ENCODE data around the gene ERN1. TPM values are rescaled to one million over a fixed set of nuclear protein-coding genes. Genes with fewer than 3 reads are reported as not detected.

ERN1 gene
- polyA plus RNA-seq, 1 donor from 2014 or later: 2.3 TPM

DNA sequence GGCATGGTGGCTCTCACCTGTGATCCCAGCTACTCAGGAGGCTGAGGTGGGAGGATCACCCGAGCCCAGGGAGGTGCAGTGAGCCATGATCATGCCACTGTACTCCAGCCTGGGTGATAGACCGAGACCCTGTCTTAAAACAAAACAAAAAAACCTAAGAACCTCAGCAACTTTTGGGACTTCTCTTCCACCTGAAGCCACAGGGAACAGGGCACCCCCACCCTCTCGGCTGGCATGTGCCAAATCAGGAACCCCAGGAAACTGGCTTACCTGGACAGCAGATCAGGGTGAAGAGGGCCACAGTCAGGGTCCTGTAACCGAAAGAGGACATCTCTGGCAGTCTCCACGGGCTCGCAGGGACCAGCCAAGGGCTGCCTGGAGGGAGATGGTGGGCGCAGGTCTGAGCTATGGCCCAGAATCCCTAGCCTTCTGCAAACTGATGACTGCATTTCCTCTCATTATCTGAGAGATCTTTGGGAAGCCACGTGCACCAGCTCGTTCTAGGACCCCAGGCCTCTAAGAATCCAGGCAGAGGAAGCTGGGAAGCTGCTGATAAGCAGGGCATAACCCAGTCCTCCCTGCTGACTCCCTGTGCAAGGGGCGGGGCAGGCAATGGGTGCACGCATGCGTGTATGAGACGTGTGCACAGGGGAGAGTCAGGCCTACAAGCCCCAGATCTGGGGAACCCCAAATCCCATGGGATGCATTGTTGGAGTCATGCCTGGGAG lies 123.4 kb downstream of the ERN1 start:
- TF ChIP-seq EZH2 (IDR thresholded peaks at IDR 0.05; ENCODE audit: borderline replicate concordance, insufficient read depth, low read length, poor library complexity, severe bottlenecking): no peak
- TF ChIP-seq, protein P1, sequence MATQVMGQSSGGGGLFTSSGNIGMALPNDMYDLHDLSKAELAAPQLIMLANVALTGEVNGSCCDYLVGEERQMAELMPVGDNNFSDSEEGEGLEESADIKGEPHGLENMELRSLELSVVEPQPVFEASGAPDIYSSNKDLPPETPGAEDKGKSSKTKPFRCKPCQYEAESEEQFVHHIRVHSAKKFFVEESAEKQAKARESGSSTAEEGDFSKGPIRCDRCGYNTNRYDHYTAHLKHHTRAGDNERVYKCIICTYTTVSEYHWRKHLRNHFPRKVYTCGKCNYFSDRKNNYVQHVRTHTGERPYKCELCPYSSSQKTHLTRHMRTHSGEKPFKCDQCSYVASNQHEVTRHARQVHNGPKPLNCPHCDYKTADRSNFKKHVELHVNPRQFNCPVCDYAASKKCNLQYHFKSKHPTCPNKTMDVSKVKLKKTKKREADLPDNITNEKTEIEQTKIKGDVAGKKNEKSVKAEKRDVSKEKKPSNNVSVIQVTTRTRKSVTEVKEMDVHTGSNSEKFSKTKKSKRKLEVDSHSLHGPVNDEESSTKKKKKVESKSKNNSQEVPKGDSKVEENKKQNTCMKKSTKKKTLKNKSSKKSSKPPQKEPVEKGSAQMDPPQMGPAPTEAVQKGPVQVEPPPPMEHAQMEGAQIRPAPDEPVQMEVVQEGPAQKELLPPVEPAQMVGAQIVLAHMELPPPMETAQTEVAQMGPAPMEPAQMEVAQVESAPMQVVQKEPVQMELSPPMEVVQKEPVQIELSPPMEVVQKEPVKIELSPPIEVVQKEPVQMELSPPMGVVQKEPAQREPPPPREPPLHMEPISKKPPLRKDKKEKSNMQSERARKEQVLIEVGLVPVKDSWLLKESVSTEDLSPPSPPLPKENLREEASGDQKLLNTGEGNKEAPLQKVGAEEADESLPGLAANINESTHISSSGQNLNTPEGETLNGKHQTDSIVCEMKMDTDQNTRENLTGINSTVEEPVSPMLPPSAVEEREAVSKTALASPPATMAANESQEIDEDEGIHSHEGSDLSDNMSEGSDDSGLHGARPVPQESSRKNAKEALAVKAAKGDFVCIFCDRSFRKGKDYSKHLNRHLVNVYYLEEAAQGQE (IDR thresholded peaks at IDR 0.05; ENCODE audit: borderline replicate concordance): no peak
- Histone ChIP-seq H3K4me3 (ENCODE audit: low read length) (no peak overlapping the region), H3K27me3 (ENCODE audit: insufficient read depth, low read depth, low read length) (no peaks in the 10 kb centered on the region), H2AFZ (ENCODE audit: low read depth, low read length) (no peak overlapping the region), H3K9me2 (ENCODE audit: insufficient read depth, low read length) (no peaks in the 10 kb centered on the region), H3F3A (ENCODE audit: insufficient read depth, low read length, poor library complexity, severe bottlenecking) (no peaks in the 10 kb centered on the region), H3K79me2 (replicated peaks; ENCODE audit: insufficient read depth, low read length) (no peaks in the 10 kb centered on the region), H3K27ac (ENCODE audit: low read length) (no peak overlapping the region), H3K36me3 (ENCODE audit: insufficient read depth, low read length) (no peaks in the 10 kb centered on the region), H3K9me3 (ENCODE audit: low read length) (no peaks in the 10 kb centered on the region), H4K20me1 (ENCODE audit: insufficient read depth) (no peaks in the 10 kb centered on the region), H3K9ac (ENCODE audit: low read length) (no peak overlapping the region), H3K4me2 (ENCODE audit: low read length) (no peak overlapping the region)

DNA sequence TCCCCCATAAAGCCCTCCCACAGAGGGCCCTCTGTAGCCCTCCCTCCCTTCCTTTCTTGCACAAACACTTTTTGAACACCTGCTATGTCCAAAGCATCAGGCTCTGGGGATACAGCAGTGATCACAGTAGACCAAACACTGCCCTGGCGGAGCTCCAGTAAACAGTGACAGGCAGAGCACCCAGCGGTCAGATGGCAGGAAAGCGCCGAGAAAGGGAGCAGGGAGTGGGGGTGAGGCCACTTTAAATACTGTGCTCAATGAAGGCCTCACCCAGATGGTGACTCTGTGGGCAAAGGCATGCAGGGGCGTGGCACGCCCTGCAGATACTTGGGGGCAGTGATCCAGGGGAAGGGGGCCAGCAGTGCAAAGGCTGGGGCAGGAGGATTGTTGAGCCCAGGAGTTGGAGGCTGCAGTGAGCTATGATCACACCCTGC lies 124.2 kb downstream of the ERN1 start:
- Histone ChIP-seq H3K4me3 (ENCODE audit: low read length) (no peak overlapping the region), H3F3A (ENCODE audit: insufficient read depth, low read length, poor library complexity, severe bottlenecking) (no peaks in the 10 kb centered on the region), H3K27ac (ENCODE audit: low read length) (no peak overlapping the region)

More for the DNA sequence above, 124.2 kb downstream of the ERN1 start:
- Histone ChIP-seq H3K9me3 (ENCODE audit: low read length) (no peaks in the 10 kb centered on the region), H3K9me2 (ENCODE audit: insufficient read depth, low read length) (no peaks in the 10 kb centered on the region), H3K9ac (ENCODE audit: low read length) (no peak overlapping the region), H2AFZ (ENCODE audit: low read depth, low read length) (no peak overlapping the region), H4K20me1 (ENCODE audit: insufficient read depth) (no peaks in the 10 kb centered on the region), H3K27me3 (ENCODE audit: insufficient read depth, low read depth, low read length) (no peaks in the 10 kb centered on the region), H3K4me2 (ENCODE audit: low read length) (no peak overlapping the region), H3K36me3 (ENCODE audit: insufficient read depth, low read length) (no peaks in the 10 kb centered on the region), H3K79me2 (replicated peaks; ENCODE audit: insufficient read depth, low read length) (no peaks in the 10 kb centered on the region)
- no peak for TF ChIP-seq TAF1 (IDR thresholded peaks at IDR 0.05; ENCODE audit: low read depth)
- TF ChIP-seq EP300 (conservative IDR thresholded peaks at IDR 0.05; ENCODE audit: poor library complexity, severe bottlenecking): no peak
- TF ChIP-seq, protein P2, sequence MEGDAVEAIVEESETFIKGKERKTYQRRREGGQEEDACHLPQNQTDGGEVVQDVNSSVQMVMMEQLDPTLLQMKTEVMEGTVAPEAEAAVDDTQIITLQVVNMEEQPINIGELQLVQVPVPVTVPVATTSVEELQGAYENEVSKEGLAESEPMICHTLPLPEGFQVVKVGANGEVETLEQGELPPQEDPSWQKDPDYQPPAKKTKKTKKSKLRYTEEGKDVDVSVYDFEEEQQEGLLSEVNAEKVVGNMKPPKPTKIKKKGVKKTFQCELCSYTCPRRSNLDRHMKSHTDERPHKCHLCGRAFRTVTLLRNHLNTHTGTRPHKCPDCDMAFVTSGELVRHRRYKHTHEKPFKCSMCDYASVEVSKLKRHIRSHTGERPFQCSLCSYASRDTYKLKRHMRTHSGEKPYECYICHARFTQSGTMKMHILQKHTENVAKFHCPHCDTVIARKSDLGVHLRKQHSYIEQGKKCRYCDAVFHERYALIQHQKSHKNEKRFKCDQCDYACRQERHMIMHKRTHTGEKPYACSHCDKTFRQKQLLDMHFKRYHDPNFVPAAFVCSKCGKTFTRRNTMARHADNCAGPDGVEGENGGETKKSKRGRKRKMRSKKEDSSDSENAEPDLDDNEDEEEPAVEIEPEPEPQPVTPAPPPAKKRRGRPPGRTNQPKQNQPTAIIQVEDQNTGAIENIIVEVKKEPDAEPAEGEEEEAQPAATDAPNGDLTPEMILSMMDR (IDR thresholded peaks at IDR 0.05; ENCODE audit: poor library complexity, severe bottlenecking): no peak
- no peak for TF ChIP-seq POLR2AphosphoS5 (IDR thresholded peaks at IDR 0.05)
- TF ChIP-seq SMC3 (conservative IDR thresholded peaks at IDR 0.05; ENCODE audit: poor library complexity): no peak
- no peak for TF ChIP-seq EZH2 (IDR thresholded peaks at IDR 0.05; ENCODE audit: borderline replicate concordance, insufficient read depth, low read length, poor library complexity, severe bottlenecking)
- TF ChIP-seq, protein P1 (IDR thresholded peaks at IDR 0.05; ENCODE audit: borderline replicate concordance): no peak
- no peak for TF ChIP-seq MXI1 (conservative IDR thresholded peaks at IDR 0.05; ENCODE audit: poor library complexity, severe bottlenecking)

All from neural cell (in vitro differentiated cells).